Measurements from ENCODE around the gene ASXL2.

ASXL2 gene

DNA sequence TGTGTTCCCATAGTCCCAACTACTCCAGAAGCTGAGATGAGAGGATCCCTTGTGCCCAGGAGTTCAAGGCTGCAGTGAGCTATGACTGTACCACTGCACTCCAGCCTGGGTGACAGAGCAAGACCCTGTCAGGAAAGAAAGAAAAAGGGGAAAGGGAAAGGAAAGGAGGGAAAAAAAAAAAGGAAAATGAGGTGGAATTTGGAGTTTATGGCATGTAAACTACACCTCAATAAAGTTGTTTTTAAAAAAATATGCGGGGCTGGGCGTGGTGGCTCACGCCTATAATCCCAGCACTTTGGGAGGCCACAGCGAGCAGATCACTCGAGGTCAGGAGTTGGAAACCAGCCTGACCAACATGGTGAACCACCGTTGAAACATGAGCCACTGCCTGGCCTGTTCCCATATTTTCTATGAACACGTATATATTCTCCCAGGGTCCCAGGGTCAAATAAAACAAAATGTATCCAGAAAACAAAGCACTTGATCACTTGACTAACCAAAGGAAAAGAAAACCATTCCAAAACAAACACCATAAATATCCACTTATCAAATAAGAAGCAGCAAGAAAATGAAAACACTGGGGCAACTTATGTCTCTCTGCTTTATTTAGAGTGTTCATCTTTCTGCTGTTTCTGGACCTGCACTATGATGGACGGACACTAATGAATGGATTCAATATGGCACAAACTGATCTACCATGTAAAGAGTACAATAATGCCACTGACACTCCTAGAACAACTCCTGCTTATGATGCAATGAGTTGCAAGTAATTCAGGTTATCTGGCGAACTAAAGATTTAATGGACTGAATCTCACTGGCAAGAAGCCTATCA is 56.8 kb downstream of the ASXL2 start:
- no peaks in the 10 kb centered on the region for H3K36me3 ChIP-seq (replicated peaks; ENCODE audit: insufficient read depth, low read length)
- H3K4me3 ChIP-seq (ENCODE audit: low read length): no peak overlapping the region
- H3K4me1 ChIP-seq (ENCODE audit: low read length): peaks cover 10% of the 10 kb centered on the region; the same call in 1 of the 2 replicates
- peaks cover 4% of the 10 kb centered on the region; the same call in 1 of the 2 replicates for H4K20me1 ChIP-seq (ENCODE audit: insufficient read depth, low read length)
- no peaks in the 10 kb centered on the region for H3F3A ChIP-seq (ENCODE audit: insufficient read depth, low read length)
- no peak overlapping the region for H3K9ac ChIP-seq (ENCODE audit: low read length)
- H3K9me3 ChIP-seq (replicated peaks; ENCODE audit: insufficient read depth, low read length): no peaks in the 10 kb centered on the region
- no peak overlapping the region for H3K4me2 ChIP-seq (ENCODE audit: low read depth, low read length)
- TF ChIP-seq EZH2 (optimal IDR thresholded peaks at IDR 0.05; ENCODE audit: low read depth, low read length): no peak
- TF ChIP-seq EZH2phosphoT487 (IDR thresholded peaks at IDR 0.05; ENCODE audit: low read length): no peak
- TF ChIP-seq, protein P1, sequence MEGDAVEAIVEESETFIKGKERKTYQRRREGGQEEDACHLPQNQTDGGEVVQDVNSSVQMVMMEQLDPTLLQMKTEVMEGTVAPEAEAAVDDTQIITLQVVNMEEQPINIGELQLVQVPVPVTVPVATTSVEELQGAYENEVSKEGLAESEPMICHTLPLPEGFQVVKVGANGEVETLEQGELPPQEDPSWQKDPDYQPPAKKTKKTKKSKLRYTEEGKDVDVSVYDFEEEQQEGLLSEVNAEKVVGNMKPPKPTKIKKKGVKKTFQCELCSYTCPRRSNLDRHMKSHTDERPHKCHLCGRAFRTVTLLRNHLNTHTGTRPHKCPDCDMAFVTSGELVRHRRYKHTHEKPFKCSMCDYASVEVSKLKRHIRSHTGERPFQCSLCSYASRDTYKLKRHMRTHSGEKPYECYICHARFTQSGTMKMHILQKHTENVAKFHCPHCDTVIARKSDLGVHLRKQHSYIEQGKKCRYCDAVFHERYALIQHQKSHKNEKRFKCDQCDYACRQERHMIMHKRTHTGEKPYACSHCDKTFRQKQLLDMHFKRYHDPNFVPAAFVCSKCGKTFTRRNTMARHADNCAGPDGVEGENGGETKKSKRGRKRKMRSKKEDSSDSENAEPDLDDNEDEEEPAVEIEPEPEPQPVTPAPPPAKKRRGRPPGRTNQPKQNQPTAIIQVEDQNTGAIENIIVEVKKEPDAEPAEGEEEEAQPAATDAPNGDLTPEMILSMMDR (IDR thresholded peaks at IDR 0.05; ENCODE audit: low read length): no peak
- peaks cover 10% of the 10 kb centered on the region for H3K79me2 ChIP-seq (ENCODE audit: low read length)
- no peak overlapping the region for H3K27ac ChIP-seq (ENCODE audit: low read length)
- no peaks in the 10 kb centered on the region for H3K27me3 ChIP-seq (replicated peaks; ENCODE audit: insufficient read depth, low read length)
- H3K9me2 ChIP-seq (replicated peaks; ENCODE audit: insufficient read depth, low read length): no peaks in the 10 kb centered on the region
- DNase-seq: no peak
- H2AFZ ChIP-seq (ENCODE audit: low read length): no peak overlapping the region

DNA sequence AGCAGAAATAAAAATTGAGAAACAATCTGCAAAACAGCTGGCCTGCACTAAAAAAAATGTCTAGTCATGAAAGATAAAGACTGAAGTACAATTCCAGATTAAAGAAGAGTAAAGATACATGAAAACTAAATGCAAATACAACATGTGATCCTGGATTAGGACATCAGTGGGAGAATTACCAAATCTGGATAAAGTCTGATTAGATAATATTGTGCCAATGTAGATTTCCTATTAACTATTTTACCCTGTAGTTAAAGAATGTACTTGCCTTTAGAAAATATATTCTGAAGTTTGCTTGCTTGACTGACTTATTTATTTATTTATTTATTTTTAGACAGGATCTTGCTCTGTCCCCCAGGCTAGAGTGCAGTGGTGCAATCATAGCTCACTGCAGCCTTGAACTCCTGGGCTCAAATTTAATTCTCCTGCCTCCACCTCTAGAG is 58.7 kb downstream of the ASXL2 start:
- Histone ChIP-seq H3K27me3 (replicated peaks; ENCODE audit: insufficient read depth, low read length) (no peaks in the 10 kb centered on the region), H3K4me1 (ENCODE audit: low read length) (peaks cover 10% of the 10 kb centered on the region; the same call in 1 of the 2 replicates), H3K27ac (ENCODE audit: low read length) (no peak overlapping the region), H3K9me2 (replicated peaks; ENCODE audit: insufficient read depth, low read length) (no peaks in the 10 kb centered on the region), H3K36me3 (replicated peaks; ENCODE audit: insufficient read depth, low read length) (no peaks in the 10 kb centered on the region), H3K9me3 (replicated peaks; ENCODE audit: insufficient read depth, low read length) (no peaks in the 10 kb centered on the region), H3K4me3 (ENCODE audit: low read length) (no peak overlapping the region), H3F3A (ENCODE audit: insufficient read depth, low read length) (no peaks in the 10 kb centered on the region), H3K79me2 (ENCODE audit: low read length) (peaks cover 28% of the 10 kb centered on the region), H2AFZ (ENCODE audit: low read length) (no peak overlapping the region), H4K20me1 (ENCODE audit: insufficient read depth, low read length) (peaks cover 4% of the 10 kb centered on the region; the same call in 1 of the 2 replicates), H3K9ac (ENCODE audit: low read length) (no peak overlapping the region), H3K4me2 (ENCODE audit: low read depth, low read length) (no peak overlapping the region)
- TF ChIP-seq EZH2 (optimal IDR thresholded peaks at IDR 0.05; ENCODE audit: low read depth, low read length) (no peak), EZH2phosphoT487 (IDR thresholded peaks at IDR 0.05; ENCODE audit: low read length) (no peak)
- no peak for DNase-seq

DNA sequence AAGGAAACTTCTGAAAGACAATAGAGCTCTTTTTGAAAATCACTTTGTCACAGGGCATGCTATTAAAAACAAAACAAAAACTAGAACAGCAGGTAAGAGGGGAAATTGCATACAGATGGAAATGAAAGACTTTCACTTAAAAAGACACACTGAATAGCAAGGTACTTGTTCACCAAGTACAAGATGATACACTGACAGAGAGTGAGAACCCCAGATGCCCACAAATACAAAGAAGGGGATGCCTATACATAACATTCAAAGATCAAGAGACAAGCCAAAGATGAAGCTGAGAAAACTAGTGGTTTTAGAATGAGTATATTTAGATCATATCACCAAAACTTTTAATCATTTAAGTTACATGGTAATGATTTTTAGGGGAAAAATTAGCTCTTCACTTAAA is 60.7 kb downstream of the ASXL2 start:
- no peak for TF ChIP-seq EZH2phosphoT487 (IDR thresholded peaks at IDR 0.05; ENCODE audit: low read length)
- Histone ChIP-seq H3K79me2 (ENCODE audit: low read length) (peaks cover 42% of the 10 kb centered on the region), H3K4me2 (ENCODE audit: low read depth, low read length) (peak overlapping the region; percentile 23; the same call in 1 of the 2 replicates), H3K27me3 (replicated peaks; ENCODE audit: insufficient read depth, low read length) (no peaks in the 10 kb centered on the region), H3K4me3 (ENCODE audit: low read length) (no peak overlapping the region), H3K27ac (ENCODE audit: low read length) (no peak overlapping the region), H3F3A (ENCODE audit: insufficient read depth, low read length) (no peaks in the 10 kb centered on the region), H3K9me2 (replicated peaks; ENCODE audit: insufficient read depth, low read length) (no peaks in the 10 kb centered on the region), H3K4me1 (ENCODE audit: low read length) (peaks cover 10% of the 10 kb centered on the region; the same call in 1 of the 2 replicates), H3K9me3 (replicated peaks; ENCODE audit: insufficient read depth, low read length) (no peaks in the 10 kb centered on the region), H3K36me3 (replicated peaks; ENCODE audit: insufficient read depth, low read length) (no peaks in the 10 kb centered on the region), H4K20me1 (ENCODE audit: insufficient read depth, low read length) (peaks cover 8% of the 10 kb centered on the region), H2AFZ (ENCODE audit: low read length) (no peak overlapping the region), H3K9ac (ENCODE audit: low read length) (no peak overlapping the region)
- peak; percentile 67 for DNase-seq

DNA sequence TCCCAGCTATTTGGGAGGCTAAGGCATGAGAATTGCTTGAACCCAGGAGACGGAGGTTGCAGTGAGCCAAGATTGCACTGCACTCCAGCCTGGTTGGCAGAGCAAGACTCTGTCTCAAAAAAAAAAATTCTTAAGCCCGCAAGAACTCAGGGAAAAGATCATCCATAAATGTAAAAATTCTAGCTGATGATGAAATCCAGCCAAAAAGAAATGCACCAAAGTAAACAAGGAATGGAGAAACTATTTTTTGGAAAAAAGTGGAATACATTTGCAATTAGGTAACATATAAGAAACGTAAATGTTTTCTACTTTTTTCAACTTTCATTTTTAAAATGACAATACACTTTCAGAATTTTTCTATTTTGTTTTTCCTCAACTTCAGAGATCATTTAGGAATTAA is 61.3 kb downstream of the ASXL2 start:
- H3K9ac ChIP-seq (ENCODE audit: low read length): no peak overlapping the region
- H3K27me3 ChIP-seq (replicated peaks; ENCODE audit: insufficient read depth, low read length): no peaks in the 10 kb centered on the region
- H3F3A ChIP-seq (ENCODE audit: insufficient read depth, low read length): no peaks in the 10 kb centered on the region
- no peak overlapping the region for H2AFZ ChIP-seq (ENCODE audit: low read length)
- no peaks in the 10 kb centered on the region for H3K36me3 ChIP-seq (replicated peaks; ENCODE audit: insufficient read depth, low read length)
- TF ChIP-seq EZH2 (optimal IDR thresholded peaks at IDR 0.05; ENCODE audit: low read depth, low read length) (no peak), EZH2phosphoT487 (IDR thresholded peaks at IDR 0.05; ENCODE audit: low read length) (no peak)
- TF ChIP-seq, protein P1 (IDR thresholded peaks at IDR 0.05; ENCODE audit: low read length): no peak
- no peaks in the 10 kb centered on the region for H3K9me2 ChIP-seq (replicated peaks; ENCODE audit: insufficient read depth, low read length)
- peaks cover 8% of the 10 kb centered on the region for H4K20me1 ChIP-seq (ENCODE audit: insufficient read depth, low read length)
- no peak for DNase-seq
- H3K79me2 ChIP-seq (ENCODE audit: low read length): peaks cover 47% of the 10 kb centered on the region
- H3K9me3 ChIP-seq (replicated peaks; ENCODE audit: insufficient read depth, low read length): no peaks in the 10 kb centered on the region
- H3K4me3 ChIP-seq (ENCODE audit: low read length): no peak overlapping the region
- H3K4me2 ChIP-seq (ENCODE audit: low read depth, low read length): peak overlapping the region; percentile 23; the same call in 1 of the 2 replicates
- no peak overlapping the region for H3K27ac ChIP-seq (ENCODE audit: low read length)
- H3K4me1 ChIP-seq (ENCODE audit: low read length): peaks cover 10% of the 10 kb centered on the region; the same call in 1 of the 2 replicates
